ENCODE measurements around the gene UNC93A.
"Not testable (repeated sequence)": the region's sequence is repeated elsewhere in the genome, so short reads cannot be mapped to it uniquely, and the experiment has no call there.

Gene UNC93A

GRCh38 chr6:167294651-167295494, 3.8 kb downstream of the UNC93A start:
- DNase-seq, result no peak

- DNase-seq, result no peak
These were observed 4.6 kb downstream of the UNC93A start for GRCh38 chr6:167295495-167296292.

DNA sequence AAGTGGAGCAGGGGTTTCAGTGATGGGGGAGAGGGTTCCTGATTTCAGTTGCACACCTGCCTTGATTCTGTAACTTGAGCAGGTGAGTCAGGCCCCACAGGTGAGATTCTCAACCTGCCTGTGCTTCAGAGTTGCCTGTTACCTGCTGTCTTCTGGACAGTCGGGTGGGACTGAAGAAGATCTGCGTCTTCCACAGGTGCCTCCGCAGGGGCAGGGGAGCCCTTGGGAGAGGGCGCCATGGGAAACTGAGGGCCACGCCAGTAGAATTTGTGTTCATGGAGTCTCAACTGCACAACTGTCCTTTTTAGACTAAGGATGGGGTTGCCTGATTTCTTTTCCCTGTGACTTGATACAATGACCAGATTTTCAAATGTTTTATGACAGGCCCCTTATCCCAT, 5.2 kb downstream of the UNC93A start:
- DNase-seq, result no peak

- no peak for DNase-seq
These were observed 5.8 kb downstream of the UNC93A start for GRCh38 chr6:167296902-167297301.

GRCh38 chr6:167298127-167298526, 7.0 kb downstream of the UNC93A start:
- no peak for DNase-seq

DNA sequence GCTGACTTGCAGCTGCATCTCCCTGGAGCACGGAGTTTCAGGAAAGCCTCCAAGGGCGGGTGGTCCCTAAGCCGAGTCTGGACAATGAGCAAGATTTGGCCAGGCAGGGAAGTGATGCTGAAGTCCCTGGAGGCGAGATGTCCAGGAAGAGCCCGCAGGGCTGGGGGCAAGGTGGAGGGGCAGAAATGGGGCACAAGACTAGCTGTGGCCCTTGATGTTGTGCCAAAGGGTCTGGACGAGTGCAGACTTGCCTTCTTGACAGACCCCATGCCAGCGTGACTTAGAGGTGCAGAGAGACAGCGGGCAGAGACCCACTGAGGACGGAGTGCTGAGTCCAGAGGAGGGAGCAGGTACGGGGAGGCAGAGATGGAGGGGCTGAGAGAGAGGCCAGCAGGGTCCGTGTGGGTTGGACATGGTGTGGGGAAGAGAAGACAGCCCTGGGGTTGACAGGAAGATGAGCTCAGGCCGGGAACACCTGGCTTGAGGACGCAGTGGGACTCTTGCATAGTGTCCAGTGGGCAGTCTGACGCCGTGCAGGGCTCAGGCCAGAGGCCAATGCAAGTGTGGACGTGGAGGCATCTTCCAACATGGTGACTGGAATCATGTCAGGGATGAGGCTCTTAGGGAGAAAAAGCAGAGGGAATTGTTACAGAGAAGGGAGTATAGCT, 8.7 kb downstream of the UNC93A start:
- DNase-seq, result no peak

DNA sequence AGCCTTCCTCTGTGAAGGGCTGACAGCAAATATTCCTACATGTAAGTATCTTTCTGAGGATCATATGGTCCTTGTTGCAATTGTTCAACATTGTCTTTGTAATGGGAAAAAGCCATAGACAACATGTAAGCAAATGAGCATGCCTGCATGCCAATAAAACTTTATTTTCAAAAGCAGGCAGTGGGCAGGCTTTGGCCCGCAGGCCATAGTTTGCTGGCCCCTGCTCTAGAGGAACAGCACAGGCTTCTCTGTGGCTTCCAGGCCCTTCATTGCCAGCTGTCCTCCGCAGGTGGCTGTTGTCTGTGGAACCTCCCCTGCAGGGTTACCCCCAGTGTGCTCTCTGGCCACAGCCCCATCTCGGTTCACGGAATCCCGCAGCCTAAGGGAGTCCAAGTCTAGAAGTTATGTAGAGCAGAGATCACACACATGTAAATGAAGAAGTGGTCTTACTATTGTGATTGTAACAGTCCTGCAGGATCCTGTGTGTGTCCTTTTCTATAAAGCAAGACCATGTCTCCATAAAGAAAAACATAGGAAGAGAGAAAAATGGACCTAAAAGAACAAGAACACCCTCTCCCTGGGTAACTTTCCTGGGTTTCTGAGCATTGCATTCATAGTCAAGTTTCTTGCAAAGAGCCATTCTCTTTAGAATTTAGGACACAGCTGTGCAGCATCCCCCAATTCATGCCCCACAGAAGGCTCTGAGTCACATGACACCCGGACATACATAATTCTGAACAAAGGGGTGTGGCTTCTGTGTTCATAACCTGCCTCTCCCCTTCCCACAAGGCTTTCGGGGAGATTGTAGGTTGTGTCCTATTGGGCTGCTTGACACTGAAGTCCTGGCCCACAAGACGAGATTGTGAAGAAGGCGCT, 10.0 kb downstream of the UNC93A start:
- DNase-seq, result no peak

- no peak for DNase-seq
These were observed 11.0 kb downstream of the UNC93A start for GRCh38 chr6:167302074-167302473.

DNA sequence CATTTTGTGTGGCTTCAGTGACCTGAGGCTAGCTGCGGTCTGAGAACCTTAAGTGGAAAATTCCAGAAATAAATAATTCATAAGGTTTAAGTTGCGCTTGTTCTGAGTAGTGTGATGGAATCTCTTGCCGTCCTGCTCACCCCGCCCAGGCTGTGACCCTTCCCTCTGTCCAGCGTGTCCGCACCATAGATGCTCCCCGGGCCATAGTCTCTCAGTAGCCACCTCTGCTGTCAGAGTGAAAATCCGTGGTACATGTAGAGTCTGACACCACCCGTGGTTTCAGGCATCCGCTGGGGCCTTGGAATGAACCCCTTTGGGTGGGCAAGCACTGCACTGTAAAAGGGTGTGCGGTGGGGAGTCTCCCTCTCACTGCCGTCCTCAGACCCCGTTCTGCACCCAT, 11.7 kb downstream of the UNC93A start:
- DNase-seq, result no peak

DNA sequence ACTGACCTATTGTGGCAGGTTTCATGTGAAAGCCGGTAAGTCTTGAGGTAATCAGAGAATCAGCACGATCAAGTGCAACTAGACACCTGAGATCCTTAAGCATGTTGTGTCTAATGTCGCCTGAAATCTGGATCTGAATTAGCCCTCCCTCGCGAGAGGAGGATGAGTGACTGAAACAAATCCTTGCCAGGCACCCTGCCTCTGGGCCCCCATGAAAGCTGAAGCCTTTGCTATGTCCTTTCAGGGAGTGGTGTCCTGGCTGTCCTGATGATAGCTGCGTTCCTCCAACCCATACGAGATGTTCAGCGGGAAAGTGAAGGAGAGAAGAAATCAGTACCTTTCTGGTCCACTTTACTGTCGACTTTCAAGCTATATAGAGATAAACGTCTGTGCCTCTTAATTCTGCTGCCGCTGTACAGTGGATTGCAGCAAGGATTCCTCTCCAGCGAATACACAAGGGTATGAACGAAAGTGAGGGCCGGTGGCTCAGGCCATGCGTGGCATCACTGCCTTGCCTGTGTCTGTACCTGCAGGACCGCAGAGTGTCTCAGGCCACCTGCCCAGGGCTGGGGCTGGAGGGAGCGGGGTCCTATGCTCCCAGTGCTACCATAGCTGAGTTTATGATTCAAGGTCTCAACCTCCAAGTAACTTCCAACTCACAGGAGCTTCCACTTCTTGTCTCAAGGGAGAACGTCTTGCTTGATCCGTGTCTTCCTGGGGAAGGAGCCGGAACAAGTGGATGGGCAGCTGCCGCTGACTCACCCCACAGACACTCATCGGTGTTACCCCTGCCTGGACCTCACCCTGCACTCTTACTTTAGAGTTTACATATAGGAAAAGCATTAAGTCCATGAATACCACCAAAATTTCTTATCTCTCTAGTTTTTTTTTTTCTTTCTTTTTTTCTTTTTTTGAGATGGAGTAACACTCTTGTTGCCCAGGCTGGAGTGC, 12.8 kb downstream of the UNC93A start:
- DNase-seq, result no peak

GRCh38 chr6:167304912-167305311, 13.8 kb downstream of the UNC93A start:
- no peak for DNase-seq

- DNase-seq, result no peak
These were observed 14.7 kb downstream of the UNC93A start for GRCh38 chr6:167305796-167306195.

DNA sequence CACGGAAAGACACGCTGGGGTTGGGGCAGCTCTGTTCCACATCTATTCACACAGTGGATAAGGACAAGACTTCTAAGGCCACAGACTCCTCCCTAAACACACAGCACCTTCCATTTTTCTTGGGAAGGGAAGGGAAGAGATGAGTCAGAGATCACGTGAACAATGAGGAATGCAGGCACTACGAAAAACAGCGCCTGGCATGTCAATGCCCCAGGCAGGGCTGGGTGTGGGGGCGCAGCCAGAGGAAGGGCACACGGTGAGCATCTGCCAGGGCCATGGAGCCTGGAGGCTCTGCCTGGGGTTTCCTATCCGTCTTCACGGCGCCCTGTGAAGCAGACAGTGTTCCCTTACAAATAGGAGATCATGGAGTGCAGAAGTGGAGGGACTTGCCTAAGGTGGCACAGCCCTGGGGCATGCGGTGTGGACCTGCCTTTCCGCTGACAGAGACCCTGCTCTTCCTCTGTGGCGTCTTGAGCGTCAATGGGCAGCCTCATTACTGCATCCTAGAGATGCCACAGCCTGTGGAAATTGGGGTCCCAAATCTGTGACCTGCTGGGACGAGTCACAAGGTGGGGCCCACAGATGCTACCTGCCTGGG, 15.4 kb downstream of the UNC93A start:
- DNase-seq, result no peak

- no peak for DNase-seq
These were observed 16.3 kb downstream of the UNC93A start for GRCh38 chr6:167307342-167307955.

- DNase-seq, result no peak
These were observed 17.1 kb downstream of the UNC93A start for GRCh38 chr6:167308207-167308606.

DNA sequence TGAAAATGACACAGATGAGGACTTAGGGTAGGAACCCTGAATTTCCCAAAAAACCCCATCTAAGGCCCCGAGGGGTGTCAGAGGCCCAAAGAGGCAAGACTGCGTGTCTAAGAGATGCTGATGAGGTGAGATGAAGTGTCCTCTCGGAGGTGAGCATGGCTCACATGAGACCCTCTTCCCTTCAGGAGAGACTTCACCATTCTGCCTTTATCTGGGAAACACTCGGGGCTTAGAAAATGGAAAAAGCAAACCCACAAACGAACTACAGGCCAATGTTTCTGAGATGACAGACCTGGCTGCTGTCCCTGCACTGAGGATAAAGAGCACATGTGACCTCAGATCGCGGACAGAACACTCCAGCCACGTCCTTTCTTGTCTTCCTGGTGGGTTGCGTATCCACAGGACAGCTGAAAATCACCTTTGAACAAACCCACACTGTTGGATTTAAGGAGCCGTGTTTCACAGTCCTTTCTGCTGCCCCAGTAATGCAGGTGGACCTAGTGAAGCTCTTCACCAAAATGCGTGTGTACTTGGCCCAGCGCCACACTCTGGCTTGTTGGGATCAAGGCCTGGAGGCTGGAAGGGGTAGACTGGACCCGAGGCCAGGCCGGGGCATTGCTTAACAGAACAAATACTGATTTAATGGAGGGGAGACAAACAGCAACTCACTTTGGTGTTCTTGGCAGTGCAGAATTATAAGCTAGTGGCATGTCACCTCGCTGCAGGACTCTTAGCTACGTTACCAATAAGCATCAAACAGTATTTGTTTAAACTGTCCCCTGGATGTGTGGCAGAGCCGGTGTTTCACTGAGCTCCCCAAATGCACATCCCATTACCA, 18.5 kb downstream of the UNC93A start:
- not testable (repeated sequence) for DNase-seq

- peak; percentile 18 for DNase-seq
These were observed 20.2 kb downstream of the UNC93A start for GRCh38 chr6:167311286-167311685.

DNA sequence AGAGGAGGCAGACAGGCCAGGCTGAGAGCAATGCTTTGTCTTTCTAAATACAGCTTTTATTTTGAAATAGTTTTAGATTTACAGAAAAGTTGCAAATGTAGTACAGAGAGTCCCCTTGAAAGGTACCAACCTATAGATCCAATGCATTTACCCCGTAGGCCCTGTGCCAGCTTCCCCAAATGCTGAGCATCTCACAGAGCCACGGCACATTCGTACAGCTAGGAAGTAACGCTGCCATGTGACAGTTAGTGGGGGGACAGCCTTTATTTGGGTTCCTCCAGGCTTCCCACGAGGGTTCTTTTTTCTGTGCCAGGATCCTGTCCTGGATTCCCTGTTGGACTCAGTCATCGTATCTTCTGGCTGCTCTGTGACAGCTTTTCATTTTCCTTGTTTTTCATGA, 20.6 kb downstream of the UNC93A start:
- not testable (repeated sequence) for DNase-seq

DNA sequence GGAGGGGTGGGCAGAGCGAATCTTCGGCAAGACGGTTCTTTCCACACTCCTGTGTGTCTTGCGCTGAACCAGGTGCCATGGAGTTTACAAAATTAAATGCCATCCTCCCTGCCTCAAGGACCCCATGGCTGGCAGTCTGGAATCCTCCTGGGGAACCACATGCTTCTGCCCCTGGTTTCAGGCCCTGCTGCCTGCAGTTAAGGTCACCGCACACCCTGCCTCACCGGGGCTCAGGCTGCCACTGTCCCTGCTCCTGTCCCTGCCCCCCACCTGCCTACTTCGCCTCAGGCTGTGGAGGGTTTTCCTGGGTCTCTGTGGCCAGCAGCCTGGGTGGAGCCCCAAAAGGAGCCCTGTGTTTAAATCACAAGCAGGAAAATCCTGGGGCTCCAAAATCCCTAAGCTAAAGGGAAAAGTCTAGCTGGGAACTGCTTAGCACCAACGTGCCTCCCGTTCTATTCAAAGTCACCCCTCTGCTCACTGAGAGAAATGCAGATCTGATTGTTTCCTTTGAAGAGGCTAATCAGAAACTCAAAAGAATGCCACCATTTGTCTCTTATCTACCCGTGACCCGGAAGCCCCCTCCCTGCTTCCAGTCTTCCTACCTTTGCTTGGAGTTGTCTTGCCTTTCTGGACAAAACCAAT, 23.2 kb downstream of the UNC93A start:
- DNase-seq, result no peak

All from NCI-H1092 treated with DMSO at 0.1 percent for 48 hours (cell line).